CD4-positive, alpha-beta T cell (primary cell): ENCODE data around the gene OBSL1. TPM values are rescaled to one million over a fixed set of nuclear protein-coding genes. Genes with fewer than 3 reads are reported as not detected.

Source experiments
- ATAC-seq: fragments of 200-7000 bp; cut with Tn5 transposase; one replicate; pipeline ENCODE4 v1.10.0; 2022; ENCODE audit warnings: mild to moderate bottlenecking; ENCODE audit not compliant: poor library complexity
- CTCF ChIA-PET: fragments of 350-600 bp; sonication (Branson Sonifier 250); formaldehyde crosslinking; loops from one replicate; lab custom pipeline; 2021; ENCODE audit warnings: antibody characterized with exemption, inconsistent platforms; lab: Charles Lee
- POLR2A ChIA-PET: fragments of 350-600 bp; sonication (Branson Sonifier 250); formaldehyde crosslinking; loops from one replicate; lab custom pipeline; 2021; ENCODE audit warnings: antibody characterized with exemption, inconsistent platforms; lab: Charles Lee
- DNase-seq, 14 experiments: peaks; one replicate each; pipeline ENCODE4 v3.0.0-alpha.2; 2013 to 2020; ENCODE audit warnings: mixed read lengths in 2 of 14
- H3K27ac ChIP-seq, 2 donors: one replicate each; pipeline versions ENCODE4 v1.5.1 to v1.7.0; 2013; ENCODE audit warnings: low read length in 2 of 2, low read depth in 1 of 2, mild to moderate bottlenecking in 1 of 2
- H3K27me3 ChIP-seq, 2 experiments: 1 replicate in 1 of 2; 2 replicates in 1 of 2; pipeline versions ENCODE4 v1.6.1 to v1.7.0; 2013; ENCODE audit warnings: low read length in 2 of 2, control low read depth in 1 of 2, mild to moderate bottlenecking in 1 of 2, moderate library complexity in 1 of 2; ENCODE audit not compliant: insufficient read depth in 2 of 2, control insufficient read depth in 1 of 2
- H3K36me3 ChIP-seq: one replicate; pipeline ENCODE4 v1.6.1; 2013; ENCODE audit warnings: low read length, control low read depth; ENCODE audit not compliant: insufficient read depth
- H3K4me1 ChIP-seq: one replicate; pipeline ENCODE4 v1.6.1; 2013; ENCODE audit warnings: low read length, control low read depth; ENCODE audit not compliant: insufficient read depth
- H3K4me3 ChIP-seq: one replicate; pipeline ENCODE4 v1.5.1; 2013; ENCODE audit warnings: mild to moderate bottlenecking, low read length, moderate library complexity
- H3K9me3 ChIP-seq, 2 experiments: 1 replicate in 1 of 2; 2 replicates in 1 of 2; pipeline versions ENCODE4 v1.6.1 to v1.7.0; 2013; ENCODE audit warnings: low read length in 2 of 2, mild to moderate bottlenecking in 2 of 2, control low read depth in 1 of 2, moderate library complexity in 1 of 2; ENCODE audit not compliant: control insufficient read depth in 1 of 2, insufficient read depth in 1 of 2
- H3K27ac Mint-ChIP-seq: one replicate; pipeline ENCODE4 v1.8.0; 2020; ENCODE audit warnings: mixed read lengths
- H3K27me3 Mint-ChIP-seq: one replicate; pipeline ENCODE4 v1.8.0; 2021; ENCODE audit warnings: mixed read lengths
- H3K36me3 Mint-ChIP-seq: one replicate; pipeline ENCODE4 v1.8.0; 2021; ENCODE audit warnings: low read depth, mixed read lengths
- H3K4me1 Mint-ChIP-seq: one replicate; pipeline ENCODE4 v1.8.0; 2021; ENCODE audit warnings: low read depth, mixed read lengths
- H3K4me3 Mint-ChIP-seq: one replicate; pipeline ENCODE4 v1.8.0; 2020; ENCODE audit warnings: mild to moderate bottlenecking, mixed read lengths
- H3K9me3 Mint-ChIP-seq: one replicate; pipeline ENCODE4 v1.8.0; 2020; ENCODE audit warnings: mixed read lengths
- CTCF ChIP-seq: fragments of 200-600 bp; IDR thresholded peaks from one replicate; pipeline ENCODE4 v1.8.0; 2022; ENCODE audit warnings: antibody characterized with exemption, mild to moderate bottlenecking
- intact Hi-C, 2 experiments: fragments of 100-400 bp; cut with DNase I in 1 of 2; cut with micrococcal nuclease in 1 of 2; formaldehyde crosslinking; loops; one replicate each; pipeline versions ENCODE4 v1.15.1 to v1.9.0; 2023 to 2025; cut with DNase I, micrococcal nuclease
- total RNA-seq, 174 experiments: library from RNA in 2 of 174; stranded (reverse) in 2 of 174; gene quantifications; one replicate each; pipeline ENCODE4 v1.2.3 and lab custom pipeline; 2021 to 2026

The OBSL1 gene
- total RNA-seq, 2 experiments from 2014 or later, result 0.31 to 0.49 TPM

DNA sequence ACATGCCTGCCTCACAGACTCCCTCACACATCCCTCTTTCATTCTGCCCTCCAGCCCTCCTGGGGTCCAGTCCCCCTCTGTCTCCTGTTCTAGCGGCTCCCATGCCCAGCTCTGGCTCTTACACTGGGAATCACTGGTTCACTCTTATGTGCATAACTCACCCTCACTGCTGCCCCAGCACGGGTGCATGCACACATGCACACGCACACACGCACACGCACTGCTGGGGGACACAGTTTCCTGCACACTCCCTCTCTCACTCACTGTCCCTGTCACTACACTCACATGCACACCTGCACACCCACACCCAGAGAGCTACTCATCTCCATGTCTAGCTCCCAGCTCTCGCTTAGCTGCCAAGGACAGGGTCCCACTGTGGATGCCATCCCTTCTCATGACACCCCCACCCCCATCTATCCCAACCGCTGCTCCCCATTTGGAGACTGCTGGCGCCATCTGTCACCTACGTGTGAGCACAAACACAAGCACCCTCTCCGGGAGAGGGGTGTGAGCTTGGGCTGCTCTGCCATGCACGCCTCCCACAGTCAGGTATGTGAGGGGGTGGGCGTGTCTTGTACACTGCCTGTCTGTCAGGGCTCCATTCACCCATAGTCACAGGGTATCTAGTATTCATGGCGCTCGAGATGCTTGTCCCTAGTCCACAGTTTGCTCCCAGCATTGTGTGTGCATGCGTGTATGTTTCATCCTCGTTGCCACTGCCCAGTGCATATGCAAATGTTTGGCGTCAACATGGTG is 55.3 kb downstream of the OBSL1 start:
- Histone ChIP-seq H3K36me3 (no peaks in the 10 kb centered on the region), H3K27ac (no peak overlapping the region), H3K9me3 (peaks cover 0 to 19% of the 10 kb centered on the region in 2 experiments), H3K27me3 (peaks cover 55 to 97% of the 10 kb centered on the region in 2 experiments), H3K4me3 (no peak overlapping the region), H3K4me1 (peaks cover 13% of the 10 kb centered on the region)
- no peak overlapping the region for H3K27ac Mint-ChIP-seq
- ChIA-PET CTCF (no interaction called here), POLR2A (no interaction called here)
- no peak for TF ChIP-seq CTCF
- H3K9me3 Mint-ChIP-seq, result no peaks in the 10 kb centered on the region
- no peak for ATAC-seq
- H3K36me3 Mint-ChIP-seq, result no peaks in the 10 kb centered on the region
- H3K4me1 Mint-ChIP-seq, result peaks cover 14% of the 10 kb centered on the region
- no peak for DNase-seq
- peaks cover 81% of the 10 kb centered on the region for H3K27me3 Mint-ChIP-seq
- intact Hi-C loops, result no loop called here
- no peak overlapping the region for H3K4me3 Mint-ChIP-seq

GRCh38 chr2:219514836-219515235 is 56.5 kb downstream of the OBSL1 start:
- Mint-ChIP-seq H3K4me1 (peaks cover 20% of the 10 kb centered on the region), H3K36me3 (peaks cover under 1% of the 10 kb centered on the region), H3K4me3 (no peak overlapping the region), H3K27me3 (peaks cover 82% of the 10 kb centered on the region), H3K9me3 (no peaks in the 10 kb centered on the region), H3K27ac (no peak overlapping the region)
- Histone ChIP-seq H3K27me3 (peaks cover 60 to 98% of the 10 kb centered on the region in 2 experiments), H3K4me1 (peaks cover 22% of the 10 kb centered on the region), H3K27ac (no peak overlapping the region), H3K36me3 (no peaks in the 10 kb centered on the region), H3K4me3 (no peak overlapping the region), H3K9me3 (peaks cover 0 to 29% of the 10 kb centered on the region in 2 experiments)
- CTCF ChIA-PET, result interaction anchor here (1.6 kb wide), 1 partner anchor 15 kb away, joined by 5 read pairs; no protein-coding TSS in a partner anchor
- intact Hi-C loops, result no loop called here
- DNase-seq, result no peak
- TF ChIP-seq CTCF, result no peak
- POLR2A ChIA-PET, result no interaction called here
- no peak for ATAC-seq

- DNase-seq, result peak in 1 of 14 experiments; percentile 26
- Mint-ChIP-seq H3K4me3 (no peak within 1 kb of the TSS), H3K9me3 (no peaks in the 10 kb centered on the region), H3K4me1 (peaks cover 25% of the 10 kb centered on the region), H3K27me3 (peaks cover 84% of the 10 kb centered on the region), H3K27ac (no peak within 1 kb of the TSS), H3K36me3 (peaks cover 5% of the 10 kb centered on the region)
- CTCF ChIA-PET, result interaction anchor here (1.6 kb wide), 1 partner anchor 16 kb away, joined by 5 read pairs; no protein-coding TSS in a partner anchor
- peak; percentile 21 for ATAC-seq
- POLR2A ChIA-PET, result no interaction called here
- no peak for TF ChIP-seq CTCF
- no peaks in the 10 kb centered on the region for H3K36me3 ChIP-seq
- intact Hi-C loops, result no loop called here
- H3K4me1 ChIP-seq, result peaks cover 27% of the 10 kb centered on the region
- no peak within 1 kb of the TSS for H3K4me3 ChIP-seq
- no peak within 1 kb of the TSS for H3K27ac ChIP-seq
- H3K9me3 ChIP-seq, result peaks cover 0 to 29% of the 10 kb centered on the region in 2 experiments
- peaks cover 61 to 97% of the 10 kb centered on the region in 2 experiments for H3K27me3 ChIP-seq
Measured at GRCh38 chr2:219514196-219514761, 57.1 kb downstream of the OBSL1 start, which contains the start of gene ASIC4. Gene ASIC4 (plus strand): TSS chr2:219514482. CDS start chr2:219514725, 243 bp downstream.
